Measurements from ENCODE around the gene ADSL. TPM values are rescaled to one million over a fixed set of nuclear protein-coding genes. Genes with fewer than 3 reads are reported as not detected.

The ADSL gene
- total and polyA plus RNA-seq, 10 donors: 39.1 to 77.7 (median 51.7) TPM

- DNase-seq: no peak
- Histone ChIP-seq H3K36me3 (peaks cover 0 to 99% (median 63%) of the 10 kb centered on the region in 6 donors), H3K9me3 (no peaks in the 10 kb centered on the region), H3K27ac (peak overlapping the region in 5 of 8 donors; percentile 4 to 79 (median 54)), H3K27me3 (replicated peaks in 1 of 7) (no peaks in the 10 kb centered on the region), H3K4me1 (peaks cover 5 to 54% (median 39%) of the 10 kb centered on the region in 6 donors), H3K4me3 (no peak overlapping the region)
- 82 to 92% (median 91%) methylated on average over 13 of the region's 13 CpGs for WGBS, 5 donors
- no peak for TF ChIP-seq CTCF (IDR thresholded peaks at IDR 0.05 in 8 of 11, conservative IDR thresholded peaks at IDR 0.05 in 3 of 11)
- no peak for TF ChIP-seq POLR2AphosphoS5 (IDR thresholded peaks at IDR 0.05)
- TF ChIP-seq POLR2A (IDR thresholded peaks at IDR 0.05): no peak
- intact Hi-C loops (cut with DNase I; ENCODE audit: low total_unique reads): no loop called here
Observed at GRCh38 chr22:40410731-40411505, 64.6 kb downstream of the ADSL start.

- DNase-seq: peak; percentile 74
- Histone ChIP-seq H3K4me1 (peaks cover 10 to 60% (median 44%) of the 10 kb centered on the region in 6 donors), H3K36me3 (peaks cover 0 to 99% (median 62%) of the 10 kb centered on the region in 6 donors), H3K27ac (peak overlapping the region in 4 of 8 donors; percentile 13 to 79 (median 66)), H3K9me3 (no peaks in the 10 kb centered on the region), H3K27me3 (replicated peaks in 1 of 7) (no peaks in the 10 kb centered on the region), H3K4me3 (no peak overlapping the region)
- intact Hi-C loops (cut with DNase I; ENCODE audit: low total_unique reads): no loop called here
- peak in 2 of 3 donors; percentile 34 to 60 for TF ChIP-seq POLR2AphosphoS5 (IDR thresholded peaks at IDR 0.05)
- no peak for TF ChIP-seq POLR2A (IDR thresholded peaks at IDR 0.05)
- 82 to 92% (median 86%) methylated on average over 6 to 7 of the region's 7 CpGs for WGBS, 5 donors
Observed at GRCh38 chr22:40411506-40411861, 65.2 kb downstream of the ADSL start.

GRCh38 chr22:40412441-40412840 is 66.1 kb downstream of the ADSL start:
- no peak for TF ChIP-seq POLR2A (IDR thresholded peaks at IDR 0.05)
- TF ChIP-seq POLR2AphosphoS5 (IDR thresholded peaks at IDR 0.05): peak in 1 of 3 donors; percentile 48

GRCh38 chr22:40413873-40414272 is 67.6 kb downstream of the ADSL start:
- H3K36me3 ChIP-seq: peaks cover 0 to 99% (median 62%) of the 10 kb centered on the region in 6 donors
- peaks cover 16 to 84% (median 67%) of the 10 kb centered on the region in 6 donors for H3K4me1 ChIP-seq
- no peaks in the 10 kb centered on the region for H3K27me3 ChIP-seq (replicated peaks in 1 of 7)

More at GRCh38 chr22:40412441-40412840, 66.1 kb downstream of the ADSL start:
- Histone ChIP-seq H3K27me3 (replicated peaks in 1 of 7) (no peaks in the 10 kb centered on the region), H3K4me1 (peaks cover 11 to 69% (median 53%) of the 10 kb centered on the region in 6 donors), H3K27ac (peak overlapping the region in 6 of 8 donors; percentile 51 to 87 (median 78)), H3K9me3 (no peaks in the 10 kb centered on the region), H3K4me3 (no peak overlapping the region), H3K36me3 (peaks cover 0 to 99% (median 62%) of the 10 kb centered on the region in 6 donors)
- DNase-seq: peak; percentile 48
- 38 to 50% (median 46%) methylated on average over 2 of the region's 2 CpGs for WGBS, 5 donors
- intact Hi-C loops (cut with DNase I; ENCODE audit: low total_unique reads): no loop called here

More at GRCh38 chr22:40413873-40414272, 67.6 kb downstream of the ADSL start:
- Histone ChIP-seq H3K27ac (peak overlapping the region; percentile 45 to 87 (median 78)), H3K4me3 (no peak overlapping the region), H3K9me3 (no peaks in the 10 kb centered on the region)
- 70 to 83% (median 73%) methylated on average over 13 of the region's 13 CpGs for WGBS, 5 donors
- intact Hi-C loops (cut with DNase I; ENCODE audit: low total_unique reads): no loop called here
- peak; percentile 79 for DNase-seq
- TF ChIP-seq CTCF (IDR thresholded peaks at IDR 0.05 in 8 of 11, conservative IDR thresholded peaks at IDR 0.05 in 3 of 11) (no peak), POLR2AphosphoS5 (IDR thresholded peaks at IDR 0.05) (peak in 2 of 3 donors; percentile 10 to 31)

Data from spleen (tissue), 11 donors.